HEK293 (cell line): ENCODE data around the gene ITGA5.

Experiments used
- CTCF ChIA-PET: fragments of 350-600 bp; formaldehyde crosslinking; extraction: SDS; loops from one replicate; lab custom pipeline; 2021; ENCODE audit warnings: antibody characterized with exemption; lab: Yijun Ruan, JAX
- POLR2A ChIA-PET: fragments of 300-600 bp; formaldehyde crosslinking; extraction: SDS; loops from one replicate; lab custom pipeline; 2020; ENCODE audit warnings: antibody characterized with exemption, inconsistent platforms; lab: Yijun Ruan, JAX
- H3K27ac ChIP-seq: fragments of 200-500 bp; sonication (Bioruptor generic); 2 replicates; pipeline ENCODE4 v1.5.1; 2014; ENCODE audit warnings: low read depth, low read length, control low read depth, inconsistent platforms; ENCODE audit errors: extremely low read depth
- H3K36me3 ChIP-seq, 2 experiments: fragments of 200-500 bp in 1 of 2; sonication (Bioruptor generic) in 1 of 2; 1 replicate in 1 of 2; 2 replicates in 1 of 2; pipeline ENCODE4 v1.5.1; 2014 to 2017; ENCODE audit warnings: inconsistent platforms in 2 of 2, low read length in 2 of 2; ENCODE audit not compliant: control insufficient read depth in 2 of 2, insufficient read depth in 1 of 2
- H3K4me1 ChIP-seq: fragments of 200-500 bp; sonication (Bioruptor generic); 2 replicates; pipeline ENCODE4 v1.5.1; 2014; ENCODE audit warnings: mild to moderate bottlenecking, low read length, inconsistent platforms; ENCODE audit not compliant: control insufficient read depth, insufficient read depth
- H3K4me3 ChIP-seq: 2 replicates; pipeline ENCODE4 v1.5.1; 2011; ENCODE audit warnings: low read depth, mild to moderate bottlenecking, control low read depth, low read length, moderate library complexity
- H3K9me3 ChIP-seq: fragments of 200-500 bp; sonication (Bioruptor generic); 2 replicates; pipeline ENCODE4 v1.5.1; 2014; ENCODE audit warnings: low read depth, low read length, inconsistent platforms; ENCODE audit not compliant: control insufficient read depth, insufficient read depth
- EGR2 ChIP-seq: fragments of 450-650 bp; formaldehyde crosslinking; IDR thresholded peaks from 2 replicates; pipeline ENCODE4 v1.5.1; 2016; ENCODE audit warnings: low read depth, missing biosample characterization, missing genetic modification characterization
- GLIS1 ChIP-seq: fragments of 450-650 bp; formaldehyde crosslinking; IDR thresholded peaks from 2 replicates; pipeline ENCODE4 v1.5.1; 2016; ENCODE audit warnings: missing biosample characterization, missing genetic modification characterization
- GLIS2 ChIP-seq: fragments of 450-650 bp; formaldehyde crosslinking; IDR thresholded peaks from 2 replicates; pipeline ENCODE4 v1.5.1; 2016; ENCODE audit warnings: missing biosample characterization, missing genetic modification characterization
- HOXC10 ChIP-seq: sonication (generic); formaldehyde crosslinking; IDR thresholded peaks from 2 replicates; pipeline ENCODE4 v1.8.1; 2023; ENCODE audit warnings: mild to moderate bottlenecking, missing genetic modification reagents
- IKZF3 ChIP-seq: fragments of 450-650 bp; IDR thresholded peaks from 2 replicates; pipeline ENCODE4 v1.5.0; 2018; ENCODE audit warnings: missing biosample characterization, mild to moderate bottlenecking, missing genetic modification characterization, moderate library complexity
- MEIS1 ChIP-seq: sonication (generic); formaldehyde crosslinking; IDR thresholded peaks from 2 replicates; pipeline ENCODE4 v1.8.1; 2022; ENCODE audit warnings: missing genetic modification reagents, mild to moderate bottlenecking, borderline replicate concordance
- PATZ1 ChIP-seq: fragments of 450-650 bp; formaldehyde crosslinking; IDR thresholded peaks from 2 replicates; pipeline ENCODE4 v1.5.1; 2016; ENCODE audit warnings: missing biosample characterization, missing genetic modification characterization
- SCRT2 ChIP-seq: fragments of 450-650 bp; formaldehyde crosslinking; IDR thresholded peaks from 2 replicates; pipeline ENCODE4 v1.5.1; 2016; ENCODE audit warnings: missing biosample characterization, missing genetic modification characterization
- SP7 ChIP-seq: fragments of 450-650 bp; formaldehyde crosslinking; IDR thresholded peaks from 2 replicates; pipeline ENCODE4 v1.5.1; 2016; ENCODE audit warnings: missing biosample characterization, missing genetic modification characterization
- WT1 ChIP-seq: fragments of 450-650 bp; formaldehyde crosslinking; IDR thresholded peaks from 2 replicates; pipeline ENCODE4 v1.5.1; 2016; ENCODE audit warnings: missing biosample characterization, missing genetic modification characterization
- ZNF121 ChIP-seq: fragments of 450-650 bp; formaldehyde crosslinking; IDR thresholded peaks from 2 replicates; pipeline ENCODE4 v1.5.1; 2016; ENCODE audit warnings: missing biosample characterization, missing genetic modification characterization
- ZNF140 ChIP-seq: fragments of 450-650 bp; formaldehyde crosslinking; IDR thresholded peaks from 2 replicates; pipeline ENCODE4 v1.5.1; 2016; ENCODE audit warnings: missing biosample characterization, missing genetic modification characterization
- ZNF16 ChIP-seq: fragments of 450-650 bp; formaldehyde crosslinking; IDR thresholded peaks from 2 replicates; pipeline ENCODE4 v1.5.1; 2016; ENCODE audit warnings: low read depth, missing biosample characterization, missing genetic modification characterization
- ZNF221 ChIP-seq: fragments of 450-650 bp; formaldehyde crosslinking; IDR thresholded peaks from 2 replicates; pipeline ENCODE4 v1.5.1; 2017; ENCODE audit warnings: missing biosample characterization, missing genetic modification characterization, borderline replicate concordance
- ZNF24 ChIP-seq: fragments of 450-650 bp; formaldehyde crosslinking; IDR thresholded peaks from 2 replicates; pipeline ENCODE4 v1.5.1; 2016; ENCODE audit warnings: missing biosample characterization, missing genetic modification characterization
- ZNF280D ChIP-seq: fragments of 450-650 bp; formaldehyde crosslinking; IDR thresholded peaks from 2 replicates; pipeline ENCODE4 v1.5.1; 2016; ENCODE audit warnings: missing biosample characterization, missing genetic modification characterization
- ZNF341 ChIP-seq: fragments of 450-650 bp; formaldehyde crosslinking; IDR thresholded peaks from 2 replicates; pipeline ENCODE4; 2016; ENCODE audit warnings: low read depth, missing biosample characterization, missing genetic modification characterization
- ZNF530 ChIP-seq: fragments of 450-650 bp; formaldehyde crosslinking; IDR thresholded peaks from 2 replicates; pipeline ENCODE4 v1.5.1; 2016; ENCODE audit warnings: low read depth, missing biosample characterization, missing genetic modification characterization
- ZNF548 ChIP-seq: fragments of 450-650 bp; formaldehyde crosslinking; IDR thresholded peaks from 2 replicates; pipeline ENCODE4 v1.5.1; 2016; ENCODE audit warnings: missing biosample characterization, missing genetic modification characterization
- ZNF558 ChIP-seq: fragments of 450-650 bp; formaldehyde crosslinking; IDR thresholded peaks from 2 replicates; pipeline ENCODE4 v1.5.1; 2016; ENCODE audit warnings: missing biosample characterization, missing genetic modification characterization
- ZNF600 ChIP-seq: fragments of 450-650 bp; formaldehyde crosslinking; IDR thresholded peaks from 2 replicates; pipeline ENCODE4 v1.5.1; 2016; ENCODE audit warnings: missing biosample characterization, missing genetic modification characterization
- ZNF621 ChIP-seq: fragments of 450-650 bp; formaldehyde crosslinking; IDR thresholded peaks from 2 replicates; pipeline ENCODE4 v1.5.1; 2017; ENCODE audit warnings: missing biosample characterization, missing genetic modification characterization
- ZNF639 ChIP-seq: fragments of 450-650 bp; formaldehyde crosslinking; IDR thresholded peaks from 2 replicates; pipeline ENCODE4 v1.5.1; 2016; ENCODE audit warnings: missing biosample characterization, missing genetic modification characterization
- ZSCAN18 ChIP-seq: fragments of 450-650 bp; formaldehyde crosslinking; IDR thresholded peaks from 2 replicates; pipeline ENCODE4 v1.5.1; 2016; ENCODE audit warnings: missing biosample characterization, missing genetic modification characterization
- ZSCAN4 ChIP-seq: fragments of 450-650 bp; formaldehyde crosslinking; IDR thresholded peaks from 2 replicates; pipeline ENCODE4 v1.5.1; 2017; ENCODE audit warnings: missing biosample characterization, missing genetic modification characterization
- ZSCAN5A ChIP-seq: fragments of 450-650 bp; formaldehyde crosslinking; IDR thresholded peaks from 2 replicates; pipeline ENCODE4 v1.5.1; 2016; ENCODE audit warnings: missing biosample characterization, missing genetic modification characterization

Gene ITGA5

GRCh38 chr12:54378796-54379397 lies 40.2 kb downstream of the ITGA5 start:
- H3K27ac ChIP-seq = no peak overlapping the region; the same call in 1 of the 2 replicates
- H3K4me1 ChIP-seq = peaks cover 8% of the 10 kb centered on the region
- ChIA-PET CTCF (interaction anchor here (0.5 to 6.4 kb wide), 71 partner anchors 7 to 1555 kb away, joined by 3 to 85 read pairs (median 5); partner anchors contain the start of genes COPZ1, HOXC10, HOXC4 and HOXC9), POLR2A (interaction anchor here (0.6 to 2.9 kb wide), 13 partner anchors 8 to 361 kb away, joined by 3 to 16 read pairs (median 3); partner anchors contain the start of genes CBX5 and HNRNPA1)
- no peaks in the 10 kb centered on the region for H3K9me3 ChIP-seq
- peak overlapping the region; percentile 42 for H3K4me3 ChIP-seq
- peaks cover 0 to 81% of the 10 kb centered on the region in 2 experiments; a peak in 1 of 3 replicates for H3K36me3 ChIP-seq
- no peak for TF ChIP-seq ZNF140 (tag by site-specific recombination)
- TF ChIP-seq ZNF280D (tag by site-specific recombination) = no peak
- no peak for TF ChIP-seq MEIS1
- TF ChIP-seq HOXC10 (CRISPR knock-in tag) = no peak
- no peak for TF ChIP-seq ZNF639 (tag by site-specific recombination)
- no peak for TF ChIP-seq ZSCAN4 (tag by site-specific recombination)
- TF ChIP-seq PATZ1 (tag by site-specific recombination) = peak; percentile 16; the same call in 1 of the 2 replicates
- TF ChIP-seq ZNF221 (tag by site-specific recombination) = no peak
- no peak for TF ChIP-seq ZNF121 (tag by site-specific recombination)
- TF ChIP-seq ZNF548 = no peak
- no peak for TF ChIP-seq EGR2 (tag by site-specific recombination)
- TF ChIP-seq ZNF16 (tag by site-specific recombination) = no peak
- TF ChIP-seq ZNF558 (tag by site-specific recombination) = no peak
- no peak for TF ChIP-seq ZNF600 (tag by site-specific recombination)
- no peak for TF ChIP-seq SP7 (tag by site-specific recombination)
- peak; percentile 34 for TF ChIP-seq WT1
- peak; percentile 66 for TF ChIP-seq GLIS1 (tag by site-specific recombination)
- TF ChIP-seq ZNF621 (tag by site-specific recombination) = no peak
- peak; percentile 25; the same call in 1 of the 2 replicates for TF ChIP-seq GLIS2 (tag by site-specific recombination)
- no peak for TF ChIP-seq ZSCAN5A (tag by site-specific recombination)
- TF ChIP-seq ZNF530 = no peak
- TF ChIP-seq IKZF3 (tag by site-specific recombination) = peak; percentile 19; the same call in 1 of the 2 replicates
- no peak for TF ChIP-seq SCRT2 (tag by site-specific recombination)
- no peak for TF ChIP-seq ZNF341 (tag by site-specific recombination)
- TF ChIP-seq ZSCAN18 (tag by site-specific recombination) = no peak
- TF ChIP-seq ZNF24 (tag by site-specific recombination) = no peak
